ENCODE results near the gene PCNP. TPM values are rescaled to one million over a fixed set of nuclear protein-coding genes. Genes with fewer than 3 reads are reported as not detected.
"Not testable (repeated sequence)": the region's sequence is repeated elsewhere in the genome, so short reads cannot be mapped to it uniquely, and the experiment has no call there.

PCNP gene
- total RNA-seq, 1 donor from 2014 or later: 72.0 TPM

DNA sequence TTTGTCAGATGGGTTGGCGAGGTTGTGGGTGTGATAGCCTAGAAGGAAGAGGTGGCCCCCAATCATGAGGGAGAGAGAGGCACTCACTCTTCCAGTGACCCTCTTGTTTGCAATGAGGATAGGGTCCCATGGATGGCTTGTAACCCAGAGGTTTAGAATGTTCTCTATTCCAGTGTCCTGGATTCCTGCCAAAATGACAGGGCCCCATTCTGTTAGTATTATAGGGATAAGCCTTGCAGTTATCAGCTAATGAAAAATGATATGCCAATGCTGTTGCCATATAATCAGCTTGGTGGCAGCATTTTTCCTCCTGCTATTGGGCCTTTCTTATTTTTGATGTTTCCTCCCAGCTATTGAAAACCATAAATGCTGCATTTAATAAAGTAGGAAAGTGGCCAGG is 37.7 kb upstream of the PCNP start:
- Histone ChIP-seq H3K27me3 (ENCODE audit: control insufficient read depth in 3 of 3, insufficient read depth in 3 of 3, low read length in 3 of 3) (no peaks in the 10 kb centered on the region), H3K9me3 (ENCODE audit: control insufficient read depth in 3 of 3, low read length in 3 of 3) (no peaks in the 10 kb centered on the region), H3K9ac (ENCODE audit: low read depth in 1 of 3, low read length in 3 of 3) (no peak overlapping the region), H3K4me3 (ENCODE audit: low read length in 3 of 3) (no peak overlapping the region), H3K27ac (ENCODE audit: low read depth, low read length) (no peak overlapping the region), H3K36me3 (ENCODE audit: control insufficient read depth in 3 of 3, insufficient read depth in 3 of 3, low read length in 3 of 3) (no peaks in the 10 kb centered on the region), H3K4me1 (ENCODE audit: control insufficient read depth in 3 of 3, insufficient read depth in 3 of 3, low read length in 3 of 3) (peaks cover 0 to 4% (median 0%) of the 10 kb centered on the region in 3 donors)

DNA sequence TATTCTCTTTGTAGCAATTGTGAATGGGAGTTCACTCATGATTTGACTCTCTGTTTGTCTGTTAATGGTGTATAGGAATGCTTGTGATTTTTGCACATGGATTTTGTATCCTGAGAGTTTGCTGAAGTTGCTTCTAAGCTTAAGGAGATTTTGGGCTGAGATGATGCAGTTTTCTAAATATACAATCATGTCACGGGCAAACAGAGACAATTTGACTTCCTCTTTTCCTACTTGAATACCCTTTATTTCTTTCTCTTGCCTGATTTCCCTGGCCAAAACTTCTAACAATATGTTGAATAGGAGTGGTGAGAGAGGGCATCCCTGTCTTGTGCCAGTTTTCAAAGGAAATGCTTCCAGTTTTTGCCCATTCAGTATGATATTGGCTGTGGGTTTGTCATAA is 37.0 kb upstream of the PCNP start:
- not testable (repeated sequence) for H3K27me3 ChIP-seq (ENCODE audit: control insufficient read depth in 3 of 3, insufficient read depth in 3 of 3, low read length in 3 of 3); H3K36me3 ChIP-seq (ENCODE audit: control insufficient read depth in 3 of 3, insufficient read depth in 3 of 3, low read length in 3 of 3); H3K4me1 ChIP-seq (ENCODE audit: control insufficient read depth in 3 of 3, insufficient read depth in 3 of 3, low read length in 3 of 3); H3K27ac ChIP-seq (ENCODE audit: low read depth, low read length); H3K9ac ChIP-seq (ENCODE audit: low read depth in 1 of 3, low read length in 3 of 3); H3K4me3 ChIP-seq (ENCODE audit: low read length in 3 of 3); H3K9me3 ChIP-seq (ENCODE audit: control insufficient read depth in 3 of 3, low read length in 3 of 3)

DNA sequence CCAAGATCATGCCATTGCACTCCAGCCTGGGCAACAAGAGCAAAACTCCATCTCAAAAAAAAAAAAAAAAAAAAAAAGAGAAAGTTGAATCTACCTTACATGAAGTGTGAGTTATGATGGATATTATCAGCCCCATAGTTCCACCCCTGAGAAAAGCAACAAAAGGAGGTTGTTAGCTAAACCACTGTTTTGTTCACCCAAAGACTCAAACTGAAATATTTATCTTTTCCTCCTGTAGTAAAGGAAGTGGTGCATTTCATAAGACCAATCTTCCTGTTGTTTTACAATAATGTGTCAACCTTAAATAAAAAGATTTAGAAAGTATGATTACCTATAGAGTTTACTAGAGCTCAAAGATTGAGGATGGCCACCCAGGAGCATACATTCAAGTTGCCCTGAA is 31.0 kb upstream of the PCNP start:
- H3K4me1 ChIP-seq (ENCODE audit: control insufficient read depth in 3 of 3, insufficient read depth in 3 of 3, low read length in 3 of 3): no peaks in the 10 kb centered on the region
- H3K27me3 ChIP-seq (ENCODE audit: control insufficient read depth in 3 of 3, insufficient read depth in 3 of 3, low read length in 3 of 3): peaks cover 0 to 4% (median 0%) of the 10 kb centered on the region in 3 donors
- H3K27ac ChIP-seq (ENCODE audit: low read depth, low read length): no peak overlapping the region
- H3K4me3 ChIP-seq (ENCODE audit: low read length in 3 of 3): no peak overlapping the region
- no peaks in the 10 kb centered on the region for H3K9me3 ChIP-seq (ENCODE audit: control insufficient read depth in 3 of 3, low read length in 3 of 3)
- no peak overlapping the region for H3K9ac ChIP-seq (ENCODE audit: low read depth in 1 of 3, low read length in 3 of 3)
- no peaks in the 10 kb centered on the region for H3K36me3 ChIP-seq (ENCODE audit: control insufficient read depth in 3 of 3, insufficient read depth in 3 of 3, low read length in 3 of 3)

DNA sequence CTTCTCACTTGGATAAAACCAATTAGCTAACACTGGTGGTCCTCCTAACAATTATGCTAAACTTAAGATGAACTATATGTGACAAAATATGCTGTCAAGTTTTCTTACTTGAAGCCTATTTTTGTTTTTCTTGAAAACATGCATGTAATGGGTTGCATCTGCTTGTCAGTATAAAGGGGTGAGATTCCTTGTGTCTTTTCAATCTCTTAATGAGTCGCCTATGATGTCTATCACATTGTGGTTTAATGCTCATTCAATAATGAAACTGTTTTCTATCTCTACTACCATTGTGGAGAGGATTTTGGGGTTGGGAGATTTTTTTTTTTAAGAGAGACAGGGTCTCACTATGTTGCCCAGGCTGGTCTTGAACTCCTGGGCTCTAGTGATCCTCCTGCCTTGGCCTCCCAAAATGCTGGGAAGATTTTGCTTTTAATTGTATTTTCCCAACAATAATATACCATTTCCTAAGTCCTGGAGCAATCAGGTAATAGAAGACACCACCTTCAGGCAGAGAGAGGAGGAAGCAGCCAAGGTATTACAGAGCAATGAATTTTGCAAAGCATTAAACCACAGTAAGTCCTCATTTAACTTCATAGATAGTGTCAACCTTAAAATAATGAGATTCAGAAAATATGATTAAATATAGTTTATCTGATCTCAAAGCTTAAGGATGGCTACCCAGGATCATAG is 29.7 kb upstream of the PCNP start:
- H3K27ac ChIP-seq (ENCODE audit: low read depth, low read length): no peak overlapping the region
- H3K27me3 ChIP-seq (ENCODE audit: control insufficient read depth in 3 of 3, insufficient read depth in 3 of 3, low read length in 3 of 3): peaks cover 0 to 4% (median 0%) of the 10 kb centered on the region in 3 donors
- H3K9me3 ChIP-seq (ENCODE audit: control insufficient read depth in 3 of 3, low read length in 3 of 3): no peaks in the 10 kb centered on the region
- H3K4me1 ChIP-seq (ENCODE audit: control insufficient read depth in 3 of 3, insufficient read depth in 3 of 3, low read length in 3 of 3): no peaks in the 10 kb centered on the region
- no peak overlapping the region for H3K4me3 ChIP-seq (ENCODE audit: low read length in 3 of 3)
- no peak overlapping the region for H3K9ac ChIP-seq (ENCODE audit: low read depth in 1 of 3, low read length in 3 of 3)
- H3K36me3 ChIP-seq (ENCODE audit: control insufficient read depth in 3 of 3, insufficient read depth in 3 of 3, low read length in 3 of 3): no peaks in the 10 kb centered on the region

DNA sequence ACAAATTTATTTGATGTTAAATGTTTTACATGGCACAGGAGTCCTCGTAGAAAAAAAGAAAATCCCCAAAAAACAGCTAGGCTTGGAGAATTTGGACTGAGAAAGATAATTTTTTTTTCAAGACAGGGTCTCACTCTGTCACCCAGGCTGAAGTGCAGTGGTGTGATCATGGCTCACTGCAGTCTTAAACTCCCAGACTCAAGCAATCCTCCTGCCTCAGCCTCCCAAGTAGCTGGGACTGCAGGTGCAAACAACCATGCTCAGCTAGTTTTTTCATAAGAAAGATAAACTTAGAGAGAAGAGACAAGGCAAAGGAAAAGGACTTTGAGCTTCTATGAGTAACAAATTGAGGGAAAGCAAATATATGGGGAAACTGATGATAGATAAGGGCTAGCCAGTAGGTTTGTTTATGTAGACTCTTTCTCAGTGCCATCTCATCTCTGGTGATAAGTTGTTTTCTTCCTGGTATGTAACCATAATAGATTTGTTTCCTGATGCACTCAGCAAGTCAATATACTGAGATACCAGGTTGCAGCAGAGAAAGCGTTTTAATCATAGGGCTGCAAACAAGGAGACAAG is 25.4 kb upstream of the PCNP start:
- Histone ChIP-seq H3K27me3 (ENCODE audit: control insufficient read depth in 3 of 3, insufficient read depth in 3 of 3, low read length in 3 of 3) (no peaks in the 10 kb centered on the region), H3K9ac (ENCODE audit: low read depth in 1 of 3, low read length in 3 of 3) (no peak overlapping the region), H3K9me3 (ENCODE audit: control insufficient read depth in 3 of 3, low read length in 3 of 3) (no peaks in the 10 kb centered on the region), H3K4me3 (ENCODE audit: low read length in 3 of 3) (no peak overlapping the region), H3K4me1 (ENCODE audit: control insufficient read depth in 3 of 3, insufficient read depth in 3 of 3, low read length in 3 of 3) (no peaks in the 10 kb centered on the region), H3K36me3 (ENCODE audit: control insufficient read depth in 3 of 3, insufficient read depth in 3 of 3, low read length in 3 of 3) (no peaks in the 10 kb centered on the region), H3K27ac (ENCODE audit: low read depth, low read length) (no peak overlapping the region)

DNA sequence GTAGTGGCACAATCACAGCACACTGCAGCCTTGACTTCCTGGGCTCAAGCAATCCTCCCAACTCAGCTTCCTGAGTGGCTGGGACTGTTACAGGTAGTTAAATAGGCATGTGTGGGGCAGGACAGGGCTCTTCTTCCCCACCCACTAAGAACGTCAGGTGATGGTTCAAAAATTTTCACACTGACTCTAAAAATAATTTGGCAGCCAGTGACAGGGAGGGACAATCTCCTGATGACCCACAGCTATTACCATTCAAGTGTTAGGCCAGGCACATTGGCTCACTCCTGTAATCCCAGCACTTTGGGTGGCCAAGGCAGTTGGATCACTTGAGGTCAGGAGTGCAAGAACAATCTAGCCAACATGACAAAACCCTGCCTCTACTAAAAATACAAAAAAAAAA is 24.5 kb upstream of the PCNP start:
- H3K4me3 ChIP-seq (ENCODE audit: low read length in 3 of 3): no peak overlapping the region
- no peak overlapping the region for H3K9ac ChIP-seq (ENCODE audit: low read depth in 1 of 3, low read length in 3 of 3)
- H3K36me3 ChIP-seq (ENCODE audit: control insufficient read depth in 3 of 3, insufficient read depth in 3 of 3, low read length in 3 of 3): no peaks in the 10 kb centered on the region
- no peak overlapping the region for H3K27ac ChIP-seq (ENCODE audit: low read depth, low read length)
- no peaks in the 10 kb centered on the region for H3K9me3 ChIP-seq (ENCODE audit: control insufficient read depth in 3 of 3, low read length in 3 of 3)
- no peaks in the 10 kb centered on the region for H3K4me1 ChIP-seq (ENCODE audit: control insufficient read depth in 3 of 3, insufficient read depth in 3 of 3, low read length in 3 of 3)
- H3K27me3 ChIP-seq (ENCODE audit: control insufficient read depth in 3 of 3, insufficient read depth in 3 of 3, low read length in 3 of 3): no peaks in the 10 kb centered on the region

DNA sequence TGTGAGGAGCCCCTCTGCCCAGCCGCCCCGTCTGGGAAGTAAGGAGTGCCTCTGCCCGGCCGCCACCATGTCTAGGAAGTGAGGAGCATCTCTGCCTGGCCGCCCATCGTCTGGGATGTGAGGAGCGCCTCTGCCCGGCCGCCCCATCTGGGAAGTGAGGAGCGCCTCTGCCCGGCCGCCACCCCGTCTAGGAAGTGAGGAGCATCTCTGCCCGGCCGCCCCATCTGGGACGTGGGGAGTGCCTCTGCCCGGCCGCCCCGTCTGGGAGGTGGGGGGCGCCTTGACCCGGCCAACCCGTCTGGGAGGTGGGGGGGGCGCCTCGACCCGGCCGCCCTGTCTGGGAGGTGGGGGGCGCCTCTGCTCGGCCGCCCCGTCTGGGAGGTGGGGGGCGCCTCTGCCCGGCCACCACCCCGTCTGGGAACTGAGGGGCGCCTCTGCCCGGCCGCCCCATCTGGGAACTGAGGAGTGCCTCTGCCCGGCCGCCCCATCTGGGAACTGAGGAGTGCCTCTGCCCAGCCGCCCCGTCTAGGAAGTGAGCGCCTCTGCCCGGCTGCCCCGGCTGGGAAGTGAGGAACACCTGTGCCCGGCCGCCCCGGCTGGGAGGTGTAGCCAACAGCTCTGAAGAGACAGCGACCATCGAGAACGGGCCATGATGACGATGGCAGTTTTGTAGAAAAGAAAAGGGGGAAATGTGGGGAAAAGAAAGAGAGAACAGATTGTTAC is 22.5 kb upstream of the PCNP start:
- H3K9ac ChIP-seq (ENCODE audit: low read depth in 1 of 3, low read length in 3 of 3); H3K4me3 ChIP-seq (ENCODE audit: low read length in 3 of 3); H3K4me1 ChIP-seq (ENCODE audit: control insufficient read depth in 3 of 3, insufficient read depth in 3 of 3, low read length in 3 of 3): not testable (repeated sequence)

DNA sequence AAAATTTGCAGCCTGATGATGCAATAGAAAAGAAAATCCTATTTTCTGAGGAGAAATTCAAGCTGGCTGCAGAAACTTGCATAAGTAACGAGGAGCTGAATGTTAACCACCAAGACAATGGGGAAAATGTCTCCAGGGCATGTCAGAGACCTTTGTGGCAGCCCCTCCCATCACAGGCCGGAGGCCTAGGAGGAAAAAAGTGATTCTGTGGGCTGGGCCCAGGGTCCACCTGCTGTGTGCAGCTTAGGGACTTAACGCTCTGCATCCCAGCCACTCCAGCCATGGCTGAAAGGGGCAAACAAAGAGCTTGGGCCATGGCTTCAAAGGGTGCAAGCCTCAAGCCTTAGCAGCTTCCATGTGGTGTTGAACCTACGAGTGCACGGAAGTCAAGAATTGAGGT is 20.6 kb upstream of the PCNP start:
- not testable (repeated sequence) for H3K4me1 ChIP-seq (ENCODE audit: control insufficient read depth in 3 of 3, insufficient read depth in 3 of 3, low read length in 3 of 3); H3K36me3 ChIP-seq (ENCODE audit: control insufficient read depth in 3 of 3, insufficient read depth in 3 of 3, low read length in 3 of 3); H3K9me3 ChIP-seq (ENCODE audit: control insufficient read depth in 3 of 3, low read length in 3 of 3); H3K27ac ChIP-seq (ENCODE audit: low read depth, low read length); H3K9ac ChIP-seq (ENCODE audit: low read depth in 1 of 3, low read length in 3 of 3); H3K4me3 ChIP-seq (ENCODE audit: low read length in 3 of 3)
- H3K27me3 ChIP-seq (ENCODE audit: control insufficient read depth in 3 of 3, insufficient read depth in 3 of 3, low read length in 3 of 3): peaks cover 3 to 13% (median 7%) of the 10 kb centered on the region in 3 donors

More for the DNA sequence above, 22.5 kb upstream of the PCNP start:
- not testable (repeated sequence) for H3K27me3 ChIP-seq (ENCODE audit: control insufficient read depth in 3 of 3, insufficient read depth in 3 of 3, low read length in 3 of 3); H3K9me3 ChIP-seq (ENCODE audit: control insufficient read depth in 3 of 3, low read length in 3 of 3); H3K27ac ChIP-seq (ENCODE audit: low read depth, low read length); H3K36me3 ChIP-seq (ENCODE audit: control insufficient read depth in 3 of 3, insufficient read depth in 3 of 3, low read length in 3 of 3)

DNA sequence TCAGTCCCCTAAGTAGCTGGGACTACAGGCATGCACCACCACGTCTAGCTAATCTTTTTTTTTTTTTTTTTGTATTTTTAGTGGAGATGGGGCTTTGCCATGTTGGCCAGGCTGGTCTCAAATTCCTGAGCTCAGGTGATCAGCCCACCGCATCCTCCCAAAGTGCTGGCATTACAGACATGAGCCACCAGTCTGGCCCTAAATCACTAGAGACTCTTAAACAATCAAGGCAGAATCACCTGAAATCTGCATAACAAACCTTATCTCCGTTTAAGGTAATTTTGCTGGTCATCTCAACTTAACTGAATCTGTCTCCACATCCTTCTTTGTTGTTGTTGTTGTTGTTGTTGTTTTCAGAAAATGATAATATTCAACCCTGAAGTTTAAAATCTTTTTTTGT is 17.9 kb upstream of the PCNP start:
- peaks cover 3 to 14% (median 13%) of the 10 kb centered on the region in 3 donors for H3K27me3 ChIP-seq (ENCODE audit: control insufficient read depth in 3 of 3, insufficient read depth in 3 of 3, low read length in 3 of 3)
- no peak overlapping the region for H3K4me3 ChIP-seq (ENCODE audit: low read length in 3 of 3)
- H3K9me3 ChIP-seq (ENCODE audit: control insufficient read depth in 3 of 3, low read length in 3 of 3): no peaks in the 10 kb centered on the region
- no peaks in the 10 kb centered on the region for H3K4me1 ChIP-seq (ENCODE audit: control insufficient read depth in 3 of 3, insufficient read depth in 3 of 3, low read length in 3 of 3)
- no peak overlapping the region for H3K27ac ChIP-seq (ENCODE audit: low read depth, low read length)
- no peak overlapping the region for H3K9ac ChIP-seq (ENCODE audit: low read depth in 1 of 3, low read length in 3 of 3)
- H3K36me3 ChIP-seq (ENCODE audit: control insufficient read depth in 3 of 3, insufficient read depth in 3 of 3, low read length in 3 of 3): no peaks in the 10 kb centered on the region

DNA sequence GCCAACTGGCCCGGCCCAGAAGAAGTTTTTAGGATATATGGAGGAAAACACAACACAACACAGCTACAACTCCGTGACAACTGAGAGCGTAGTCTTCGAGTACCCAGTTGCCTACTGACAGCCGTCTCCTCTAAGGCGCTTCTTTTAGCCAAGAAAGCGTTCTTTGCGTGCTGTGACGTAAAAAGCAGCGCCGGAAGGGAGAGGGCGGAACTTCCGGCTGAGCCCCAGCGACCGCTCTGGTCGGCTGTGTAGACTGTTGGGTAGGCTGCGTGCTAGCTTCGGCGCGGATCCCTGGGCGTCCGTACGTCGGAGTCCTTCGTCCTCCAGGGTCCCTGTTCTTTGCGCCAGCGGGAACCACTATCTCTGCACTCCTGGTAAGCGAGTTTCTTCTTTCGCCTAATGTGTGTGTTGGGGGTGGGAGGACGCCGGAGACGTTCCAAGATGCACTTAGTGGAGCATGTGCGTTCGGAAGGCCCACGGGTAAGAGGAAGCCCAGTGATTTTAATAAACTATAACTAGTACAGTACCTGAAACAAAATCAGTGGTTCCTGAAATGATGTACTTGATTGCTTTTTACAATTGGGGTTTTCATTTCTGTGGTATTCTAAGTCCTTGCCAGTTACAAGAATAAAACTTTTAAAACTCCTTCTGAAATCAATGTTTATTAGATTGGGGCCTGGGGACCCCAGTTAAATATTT is 12.2 kb upstream of the PCNP start, which contains the start of gene TRMT10C:
TSS of gene TRMT10C (plus strand) at position 239 of the 699 bp plus-strand sequence. CDS start 2,914 bp downstream, outside the sequence.
- Histone ChIP-seq H3K27ac (ENCODE audit: low read depth, low read length) (peak within 1 kb of the TSS; percentile 86), H3K4me1 (ENCODE audit: control insufficient read depth in 3 of 3, insufficient read depth in 3 of 3, low read length in 3 of 3) (peaks cover 8 to 11% (median 11%) of the 10 kb centered on the region in 3 donors), H3K9ac (ENCODE audit: low read depth in 1 of 3, low read length in 3 of 3) (peak within 1 kb of the TSS; percentile 94 to 98 (median 95))

More for the DNA sequence above, 12.2 kb upstream of the PCNP start, which contains the start of gene TRMT10C:
- Histone ChIP-seq H3K4me3 (ENCODE audit: low read length in 3 of 3) (peak within 1 kb of the TSS; percentile 98 to 100 (median 99)), H3K27me3 (ENCODE audit: control insufficient read depth in 3 of 3, insufficient read depth in 3 of 3, low read length in 3 of 3) (peaks cover under 1 to 10% (median 6%) of the 10 kb centered on the region in 3 donors), H3K9me3 (ENCODE audit: control insufficient read depth in 3 of 3, low read length in 3 of 3) (no peaks in the 10 kb centered on the region), H3K36me3 (ENCODE audit: control insufficient read depth in 3 of 3, insufficient read depth in 3 of 3, low read length in 3 of 3) (peaks cover 10 to 16% (median 12%) of the 10 kb centered on the region in 3 donors)

All from skeletal muscle tissue (tissue), 4 donors.